HuH-7.5 (cell line): Measurements from ENCODE around the gene METRNL.

ENCODE experiments used
- DNase-seq: peaks from one replicate; pipeline ENCODE4 v3.0.0; 2011; ENCODE audit warnings: low spot score

The METRNL gene

GRCh38 chr17:83080858-83081683, 1.7 kb downstream of the METRNL start:
- no peak for DNase-seq

GRCh38 chr17:83081684-83082201, 2.3 kb downstream of the METRNL start:
- no peak for DNase-seq

GRCh38 chr17:83082424-83082823, 3.0 kb downstream of the METRNL start:
- no peak for DNase-seq

- no peak for DNase-seq
Measured at GRCh38 chr17:83082909-83083367, 3.5 kb downstream of the METRNL start.

- no peak for DNase-seq
Measured at GRCh38 chr17:83083368-83084201, 4.2 kb downstream of the METRNL start.

GRCh38 chr17:83084214-83084613, 4.8 kb downstream of the METRNL start:
- DNase-seq, result no peak

GRCh38 chr17:83084621-83085056, 5.2 kb downstream of the METRNL start:
- DNase-seq, result no peak

GRCh38 chr17:83085103-83085502, 5.7 kb downstream of the METRNL start:
- DNase-seq, result no peak

GRCh38 chr17:83085526-83086198, 6.3 kb downstream of the METRNL start:
- no peak for DNase-seq

- no peak for DNase-seq
Measured at GRCh38 chr17:83086199-83086880, 6.9 kb downstream of the METRNL start.

- DNase-seq, result no peak
Measured at GRCh38 chr17:83086907-83087787, 7.7 kb downstream of the METRNL start.

GRCh38 chr17:83087788-83088360, 8.5 kb downstream of the METRNL start:
- DNase-seq, result no peak

- no peak for DNase-seq
Measured at GRCh38 chr17:83088451-83088850, 9.0 kb downstream of the METRNL start.

GRCh38 chr17:83088909-83089308, 9.5 kb downstream of the METRNL start:
- no peak for DNase-seq

- DNase-seq, result no peak
Measured at GRCh38 chr17:83089328-83090132, 10.1 kb downstream of the METRNL start.

GRCh38 chr17:83090444-83091256, 11.2 kb downstream of the METRNL start:
- DNase-seq, result no peak

- no peak for DNase-seq
Measured at GRCh38 chr17:83091257-83092141, 12.1 kb downstream of the METRNL start.
